Right renal cortex interstitium (tissue), 3 donors: ENCODE results near the gene CBL. TPM values are rescaled to one million over a fixed set of nuclear protein-coding genes. Genes with fewer than 3 reads are reported as not detected.

ENCODE experiments used
- polyA plus RNA-seq, 3 donors: library from polyadenylated mRNA; unstranded; fragments of 120-200 nt; gene quantifications; one replicate each; pipeline ENCODE4 v1.2.1, GENCODE V29; 2013; ENCODE audit not compliant: insufficient read length in 3 of 3

Gene CBL
- polyA plus RNA-seq, 3 donors, result 19.5 to 19.8 (median 19.7) TPM

Other genes with a start within 250 kb of the CBL start
- not detected for gene FOXR1, start 234.6 kb upstream of the CBL start, polyA plus RNA-seq
- gene CENATAC, start 208.2 kb upstream of the CBL start, polyA plus RNA-seq, result 10 to 100 TPM; 16.1 to 17.8 (median 17.1) TPM
- 1,000 to 10,000 TPM; 1,153 to 1,249 (median 1,180) TPM for gene RPS25, start 188.0 kb upstream of the CBL start, polyA plus RNA-seq
- gene TRAPPC4, start 187.6 kb upstream of the CBL start, polyA plus RNA-seq, result 100 to 1,000 TPM in 2 of 3 donors, 10 to 100 TPM in 1; 92.9 to 142 (median 100) TPM
- 100 to 1,000 TPM in 1 of 3 donors, 10 to 100 TPM in 2; 81.1 to 115 (median 99.9) TPM for gene SLC37A4, start 175.5 kb upstream of the CBL start, polyA plus RNA-seq
- gene HYOU1, start 149.1 kb upstream of the CBL start, polyA plus RNA-seq, result 100 to 1,000 TPM; 110 to 129 (median 127) TPM
- gene VPS11, start 138.5 kb upstream of the CBL start, polyA plus RNA-seq, result 10 to 100 TPM; 52.2 to 59.8 (median 54.6) TPM
- 10 to 100 TPM; 24.5 to 29.5 (median 26.8) TPM for gene HMBS, start 121.5 kb upstream of the CBL start, polyA plus RNA-seq
- 10 to 100 TPM; 55.7 to 62.6 (median 56.9) TPM for gene DPAGT1, start 104.5 kb upstream of the CBL start, polyA plus RNA-seq
- gene C2CD2L, start 99.0 kb upstream of the CBL start, polyA plus RNA-seq, result 10 to 100 TPM in 1 of 3 donors, 1 to 10 TPM in 2; 9.3 to 12.0 (median 9.5) TPM
- gene HINFP, start 84.8 kb upstream of the CBL start, polyA plus RNA-seq, result 10 to 100 TPM; 24.3 to 30.5 (median 29.3) TPM
- gene ABCG4, start 57.3 kb upstream of the CBL start, polyA plus RNA-seq, result under 1 TPM; 0.74 to 0.79 (median 0.74) TPM
- 10 to 100 TPM in 2 of 3 donors, 1 to 10 TPM in 1; 9.7 to 11.3 (median 10.3) TPM for gene NLRX1, start 37.6 kb upstream of the CBL start, polyA plus RNA-seq
- 10 to 100 TPM; 11.7 to 15.4 (median 12.0) TPM for gene NHERF4, start 20.9 kb upstream of the CBL start, polyA plus RNA-seq
- 10 to 100 TPM; 48.5 to 51.9 (median 51.6) TPM for gene MCAM, start 110.8 kb downstream of the CBL start, polyA plus RNA-seq
- gene RNF26, start 128.2 kb downstream of the CBL start, polyA plus RNA-seq, result 10 to 100 TPM; 28.4 to 32.3 (median 28.8) TPM
- gene C1QTNF5, start 134.5 kb downstream of the CBL start, polyA plus RNA-seq, result 10 to 100 TPM; 22.5 to 25.9 (median 25.0) TPM
- not detected for gene MFRP, start 140.4 kb downstream of the CBL start, polyA plus RNA-seq
- gene USP2, start 175.4 kb downstream of the CBL start, polyA plus RNA-seq, result 10 to 100 TPM in 1 of 3 donors, 1 to 10 TPM in 2; 7.1 to 11.8 (median 8.7) TPM
- 100 to 1,000 TPM in 1 of 3 donors, 10 to 100 TPM in 2; 90.2 to 104 (median 98.9) TPM for gene THY1, start 216.8 kb downstream of the CBL start, polyA plus RNA-seq